ENCODE measurements around the gene VTI1A. TPM values are rescaled to one million over a fixed set of nuclear protein-coding genes. Genes with fewer than 3 reads are reported as not detected.

The VTI1A gene
- total RNA-seq, 1 experiment from 2014 or later, result 22.0 TPM

GRCh38 chr10:112857493-112857892 lies 410.5 kb downstream of the VTI1A start:
- no peaks in the 10 kb centered on the region; the same call in none of the 2 replicates for H3K27me3 Mint-ChIP-seq (ENCODE audit: low read depth)
- Histone ChIP-seq H4K5ac (ENCODE audit: insufficient read length, low read depth, low read length) (no peak overlapping the region), H2AFZ (ENCODE audit: low read length) (no peak overlapping the region), H2BK15ac (ENCODE audit: low read depth, low read length) (no peak overlapping the region), H3K23ac (ENCODE audit: insufficient read length, low read depth, low read length) (no peak overlapping the region), H4K20me1 (ENCODE audit: control insufficient read depth, insufficient read depth, insufficient read length) (no peaks in the 10 kb centered on the region), H3K23me2 (ENCODE audit: insufficient read length, low read depth, low read length, poor library complexity, severe bottlenecking) (no peaks in the 10 kb centered on the region), H3K79me1 (ENCODE audit: insufficient read depth, low read depth, low read length, poor library complexity, severe bottlenecking) (no peaks in the 10 kb centered on the region), H3K27ac (ENCODE audit: insufficient read length, low read depth, low read length) (no peak overlapping the region), H3K9me3 (ENCODE audit: control insufficient read depth, low read depth, low read length) (no peaks in the 10 kb centered on the region), H3K4ac (ENCODE audit: low read depth, low read length) (no peak overlapping the region), H3K27me3 (ENCODE audit: insufficient read depth, low read length) (no peaks in the 10 kb centered on the region), H2BK12ac (ENCODE audit: insufficient read length, low read depth, low read length) (no peak overlapping the region), H3K18ac (ENCODE audit: insufficient read length, low read depth, low read length) (no peak overlapping the region), H2AK5ac (ENCODE audit: insufficient read length, low read length) (no peak overlapping the region), H3K4me1 (ENCODE audit: insufficient read depth, low read length) (no peaks in the 10 kb centered on the region), H3K56ac (ENCODE audit: insufficient read length, low read depth, low read length) (no peak overlapping the region), H4K8ac (replicated peaks; ENCODE audit: insufficient read length, low read depth, low read length) (no peak overlapping the region), H2BK20ac (ENCODE audit: low read depth, low read length, poor library complexity, severe bottlenecking) (no peak overlapping the region), H3K4me2 (ENCODE audit: insufficient read depth, insufficient read length, low read length) (no peak overlapping the region), H2BK5ac (ENCODE audit: insufficient read length, low read length) (no peak overlapping the region), H3K9ac (ENCODE audit: extremely low read depth, insufficient read length, low read length) (no peak overlapping the region), H4K91ac (ENCODE audit: insufficient read length, low read depth, low read length) (no peak overlapping the region), H3K14ac (ENCODE audit: insufficient read depth, low read length) (no peak overlapping the region; the same call in 1 of the 2 replicates), H3K79me2 (ENCODE audit: insufficient read depth, low read length) (no peaks in the 10 kb centered on the region), H3T11ph (ENCODE audit: low read length) (no peak overlapping the region), H2BK120ac (ENCODE audit: low read depth, low read length, poor library complexity, severe bottlenecking) (no peak overlapping the region)
- no peak for TF ChIP-seq CTCF (conservative IDR thresholded peaks at IDR 0.05)
- DNase-seq, result no peak
- H3K4me3 Mint-ChIP-seq, result no peak overlapping the region
- peaks cover 2 to 3% of the 10 kb centered on the region in 2 experiments; a peak in 4 of 5 replicates for H3K9me3 Mint-ChIP-seq
- H3K4me1 Mint-ChIP-seq, result peaks cover 4 to 5% of the 10 kb centered on the region in 2 experiments; a peak in 2 of 4 replicates
- WGBS (ENCODE audit: extremely low coverage, insufficient read length, low lambda C conversion rate), result no CpG with 5 or more reads among the region's 5 CpGs
- H3K36me3 Mint-ChIP-seq (ENCODE audit: insufficient read depth in 1 of 3, low read depth in 3 of 3), result peaks cover 0 to 2% (median 0%) of the 10 kb centered on the region in 3 experiments; a peak in 4 of 7 replicates
- no peak overlapping the region for H3K27ac Mint-ChIP-seq

Data from H9 (cell line).